HG03432 (cell line): ENCODE data around the gene ZNF155.

Experiments
- ATAC-seq: cut with Tn5 transposase; IDR thresholded peaks from one replicate; pipeline ENCODE4 v1.9.1; 2021; ENCODE audit warnings: mild to moderate bottlenecking, moderate library complexity; ENCODE audit not compliant: unreplicated experiment

Gene ZNF155

DNA sequence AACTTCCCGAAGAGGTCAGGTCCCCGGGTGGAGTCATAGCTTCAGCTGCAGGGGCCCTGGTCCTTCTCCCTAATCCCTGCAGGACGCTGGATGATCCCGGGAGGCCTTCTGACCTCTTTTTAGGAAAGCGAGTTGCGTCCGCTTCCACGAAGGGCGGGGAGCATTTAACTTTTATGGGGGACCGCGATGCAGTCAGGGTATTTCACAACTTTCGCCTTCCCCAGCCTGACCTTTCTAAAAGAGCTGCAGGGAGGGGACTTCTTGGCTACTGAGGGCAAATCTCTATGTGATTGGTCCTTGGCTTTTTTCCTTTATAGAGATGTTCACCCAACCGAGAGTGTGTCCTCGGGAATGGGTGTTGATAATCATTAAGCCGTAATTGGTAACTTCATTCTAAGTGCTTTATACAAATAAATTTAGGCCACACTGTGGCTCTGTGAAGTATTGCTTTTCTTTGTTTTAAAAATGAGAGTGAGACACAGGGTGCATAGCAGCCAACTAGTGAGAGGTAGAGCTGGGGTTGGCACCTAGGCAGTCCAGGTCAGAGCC, 19.5 kb downstream of the ZNF155 start:
- peak; percentile 34 for ATAC-seq

DNA sequence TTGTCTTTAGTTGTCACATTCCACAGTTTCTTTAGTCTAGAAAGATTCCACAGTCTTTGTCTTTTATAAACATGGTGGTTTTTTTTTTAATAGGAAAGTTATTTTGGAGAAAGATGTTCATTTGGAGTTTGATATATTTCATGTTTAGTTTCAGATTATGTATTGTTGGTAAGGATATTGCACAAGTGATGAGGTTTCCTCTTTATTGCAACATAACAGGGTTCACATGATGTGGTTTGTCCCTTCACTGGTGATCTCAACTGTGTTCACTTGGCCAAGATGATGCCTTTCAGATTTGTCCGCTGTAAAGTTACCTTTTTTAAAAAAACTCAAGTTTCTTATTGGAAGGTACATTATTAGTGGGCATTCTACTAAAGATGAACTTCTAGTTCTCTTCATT, 22.0 kb downstream of the ZNF155 start:
- ATAC-seq: no peak

- ATAC-seq: no peak
These were observed 23.5 kb downstream of the ZNF155 start for GRCh38 chr19:44007473-44007872.

DNA sequence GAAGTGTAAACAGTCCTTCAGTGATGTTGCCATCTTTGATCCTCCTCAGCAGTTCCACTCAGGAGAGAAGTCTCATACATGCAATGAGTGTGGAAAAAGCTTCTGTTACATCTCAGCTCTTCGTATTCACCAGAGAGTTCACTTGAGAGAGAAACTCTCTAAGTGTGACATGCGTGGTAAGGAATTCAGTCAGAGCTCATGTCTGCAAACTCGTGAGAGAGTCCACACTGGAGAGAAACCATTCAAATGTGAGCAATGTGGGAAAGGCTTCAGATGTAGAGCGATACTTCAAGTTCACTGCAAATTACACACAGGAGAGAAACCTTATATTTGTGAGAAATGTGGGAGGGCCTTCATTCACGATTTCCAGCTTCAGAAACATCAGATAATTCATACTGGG, 26.5 kb downstream of the ZNF155 start:
- ATAC-seq: no peak

DNA sequence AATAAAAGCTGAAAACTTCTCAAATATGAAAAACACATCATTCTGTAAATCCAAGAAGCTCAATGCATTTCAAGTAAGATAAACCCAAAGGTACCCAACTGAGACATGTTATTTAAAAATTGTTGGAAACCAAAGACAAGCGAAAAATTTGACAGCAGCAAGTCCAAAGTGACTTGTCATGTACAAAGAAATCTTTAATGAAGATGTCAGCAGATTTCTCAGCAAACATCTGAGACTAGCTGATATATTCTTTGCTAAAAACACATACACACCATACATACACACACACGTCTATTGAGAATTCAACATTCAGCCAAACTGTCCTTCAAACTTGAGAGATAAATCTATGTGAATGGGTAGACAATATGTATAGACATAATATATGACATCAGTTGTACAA, 35.5 kb downstream of the ZNF155 start:
- ATAC-seq: no peak

DNA sequence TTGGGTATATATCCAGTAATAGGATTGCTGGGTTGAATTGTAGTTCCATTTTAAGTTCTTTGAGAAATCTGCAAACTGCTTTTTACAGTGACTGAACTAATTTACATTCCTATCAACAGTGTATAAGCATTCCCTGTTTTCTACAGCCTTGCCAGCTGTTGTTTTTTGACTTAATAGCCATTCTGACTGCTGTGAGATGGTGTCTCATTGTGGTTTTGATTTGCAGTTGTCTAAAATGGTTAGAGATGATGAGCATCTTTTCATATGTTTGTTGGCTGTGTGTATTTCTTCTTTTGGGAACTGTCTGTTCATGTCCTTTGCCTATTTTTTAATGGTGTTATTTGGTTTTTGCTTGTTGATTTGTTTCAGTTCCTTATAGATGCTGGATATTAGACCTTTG, 37.2 kb downstream of the ZNF155 start:
- ATAC-seq: no peak

DNA sequence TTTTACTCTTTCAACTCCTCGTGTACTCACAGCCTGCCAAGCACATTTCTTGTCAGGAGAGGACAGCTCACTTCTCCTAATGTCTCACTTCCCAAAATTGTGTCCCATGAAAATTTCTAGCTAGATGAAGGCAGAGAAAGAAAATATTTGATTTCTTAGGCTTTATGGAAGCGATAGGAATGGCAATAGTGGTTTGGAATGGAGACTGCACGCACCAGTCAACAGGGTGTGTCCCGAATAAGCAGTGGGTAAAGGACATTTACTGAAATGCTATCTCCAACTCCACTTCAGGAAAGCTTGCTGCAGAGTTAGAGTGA, 40.9 kb downstream of the ZNF155 start:
- no peak for ATAC-seq

GRCh38 chr19:44025217-44025936, 41.4 kb downstream of the ZNF155 start, which contains the start of gene ZNF222:
TSS of gene ZNF222 (plus strand) at chr19:44025379. CDS start at chr19:44025437, 58 bp downstream.
- ATAC-seq: peak; percentile 88

- no peak for ATAC-seq
These were observed 42.6 kb downstream of the ZNF155 start for GRCh38 chr19:44026622-44027021.

GRCh38 chr19:44032001-44032610, 48.1 kb downstream of the ZNF155 start:
- no peak for ATAC-seq

GRCh38 chr19:44042147-44042546, 58.2 kb downstream of the ZNF155 start:
- ATAC-seq: no peak
